NCI-H748 (cell line): ENCODE data around the gene PERP.
A peak's percentile ranks its signal among the peaks of the same experiment; 100 is the strongest.
"Not testable (repeated sequence)": the region's sequence is repeated elsewhere in the genome, so short reads cannot be mapped to it uniquely, and the experiment has no call there.

Experiments used
- DNase-seq: peaks from one replicate; lab custom pipeline; 2025; ENCODE audit not compliant: unreplicated experiment; lab: John Stamatoyannopoulos, UW

The PERP gene

DNA sequence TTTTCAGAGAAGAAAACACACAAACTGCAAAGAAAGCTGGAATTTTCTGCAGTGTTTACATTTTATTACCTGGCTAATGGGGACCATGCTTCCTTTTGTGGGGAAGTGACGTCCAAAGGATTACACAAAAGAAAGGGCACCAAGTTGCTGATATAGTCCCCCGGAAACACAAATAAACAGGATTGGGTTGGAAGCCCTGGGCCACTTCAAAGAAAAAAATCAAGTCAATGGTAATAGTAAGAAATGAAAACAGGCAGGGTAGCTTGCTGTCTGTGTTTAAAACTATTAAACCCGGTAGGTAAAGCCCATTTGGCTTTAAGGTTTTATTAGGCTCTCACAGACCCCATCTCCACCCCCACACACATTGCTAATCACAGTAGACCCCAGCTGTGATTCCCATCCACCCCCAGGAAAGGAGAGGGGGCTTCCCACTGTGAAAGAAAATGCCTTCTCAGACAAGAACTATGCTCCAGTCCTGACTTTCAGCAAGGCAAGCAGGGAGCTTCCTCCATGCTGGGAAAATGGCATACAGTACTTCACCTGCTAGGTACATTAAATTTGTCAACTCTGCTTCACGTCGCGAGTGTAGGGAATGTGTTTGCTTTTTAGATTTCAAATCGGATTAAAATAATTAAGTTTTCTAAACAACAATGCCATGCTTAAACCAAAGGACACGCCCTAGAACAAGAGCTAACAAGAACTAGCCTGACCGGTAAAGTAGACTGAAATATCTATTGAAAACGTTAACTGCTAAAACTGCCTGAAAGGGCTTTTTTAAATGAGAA lies 1.1 kb downstream of the PERP start:
- DNase-seq: peak; percentile 83

DNA sequence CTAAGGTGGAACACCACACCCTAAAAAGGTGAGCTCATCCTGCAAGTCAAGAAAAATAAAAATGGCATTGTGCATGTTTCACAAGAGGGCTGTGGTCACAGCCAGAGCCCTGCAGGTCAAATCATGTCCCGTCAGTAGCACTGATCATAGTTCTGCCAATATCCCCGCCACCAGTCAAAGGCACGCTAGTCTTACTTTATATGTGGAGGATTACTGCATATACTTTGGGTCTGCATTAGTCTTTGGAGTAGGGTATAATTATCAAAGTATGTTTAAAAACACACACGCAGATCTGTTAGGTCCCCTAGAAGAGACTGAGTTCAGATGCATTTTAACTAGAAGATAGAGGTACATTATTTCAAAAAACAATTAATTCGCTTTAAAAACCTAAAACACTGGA lies 1.8 kb downstream of the PERP start:
- DNase-seq: peak; percentile 84

DNA sequence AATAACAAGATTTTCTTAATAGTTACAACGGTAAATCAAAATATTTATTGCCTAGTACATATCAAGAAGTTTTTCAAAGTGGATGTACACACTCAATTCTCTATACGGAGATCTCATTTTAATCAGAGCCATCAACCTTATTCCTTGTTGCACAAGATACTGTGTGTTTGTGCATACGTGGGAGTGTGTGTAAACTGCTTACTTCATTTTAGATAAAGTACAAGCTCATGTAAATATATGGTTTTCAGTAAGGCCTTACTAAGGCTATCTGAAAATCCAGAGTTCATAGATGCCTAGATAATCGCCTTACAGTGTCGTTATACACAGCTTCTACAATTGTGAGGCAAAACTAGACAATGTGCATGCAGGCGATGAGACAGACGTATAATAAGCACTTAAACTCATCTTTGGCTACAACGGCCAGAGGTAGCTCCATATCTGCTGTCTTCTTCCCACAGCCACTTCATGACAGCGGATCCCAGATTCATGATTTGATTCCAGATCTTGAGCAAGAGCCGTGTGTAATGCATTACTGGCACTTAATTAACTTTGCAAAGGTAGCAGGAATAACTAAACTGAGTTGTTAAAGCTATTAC lies 2.5 kb downstream of the PERP start:
- peak; percentile 62 for DNase-seq

DNA sequence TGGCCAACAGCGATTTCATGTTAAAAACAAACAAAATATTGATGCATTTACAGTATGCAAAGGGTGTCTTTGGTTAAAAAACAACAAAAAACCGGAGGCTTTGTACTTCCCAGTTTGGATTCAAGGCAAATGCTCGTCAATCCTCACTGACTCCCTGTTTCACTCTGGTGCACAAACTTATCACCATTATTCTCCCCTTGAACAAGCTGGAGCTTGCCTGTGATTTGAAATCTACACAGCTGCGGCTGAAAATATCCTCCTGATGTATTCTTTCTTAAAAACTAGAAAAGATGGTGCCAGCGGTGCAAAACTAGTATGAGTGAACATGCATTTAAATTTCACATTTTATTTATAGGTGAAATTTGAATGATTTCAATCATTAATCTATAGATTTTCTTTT lies 3.3 kb downstream of the PERP start:
- DNase-seq: peak; percentile 64

DNA sequence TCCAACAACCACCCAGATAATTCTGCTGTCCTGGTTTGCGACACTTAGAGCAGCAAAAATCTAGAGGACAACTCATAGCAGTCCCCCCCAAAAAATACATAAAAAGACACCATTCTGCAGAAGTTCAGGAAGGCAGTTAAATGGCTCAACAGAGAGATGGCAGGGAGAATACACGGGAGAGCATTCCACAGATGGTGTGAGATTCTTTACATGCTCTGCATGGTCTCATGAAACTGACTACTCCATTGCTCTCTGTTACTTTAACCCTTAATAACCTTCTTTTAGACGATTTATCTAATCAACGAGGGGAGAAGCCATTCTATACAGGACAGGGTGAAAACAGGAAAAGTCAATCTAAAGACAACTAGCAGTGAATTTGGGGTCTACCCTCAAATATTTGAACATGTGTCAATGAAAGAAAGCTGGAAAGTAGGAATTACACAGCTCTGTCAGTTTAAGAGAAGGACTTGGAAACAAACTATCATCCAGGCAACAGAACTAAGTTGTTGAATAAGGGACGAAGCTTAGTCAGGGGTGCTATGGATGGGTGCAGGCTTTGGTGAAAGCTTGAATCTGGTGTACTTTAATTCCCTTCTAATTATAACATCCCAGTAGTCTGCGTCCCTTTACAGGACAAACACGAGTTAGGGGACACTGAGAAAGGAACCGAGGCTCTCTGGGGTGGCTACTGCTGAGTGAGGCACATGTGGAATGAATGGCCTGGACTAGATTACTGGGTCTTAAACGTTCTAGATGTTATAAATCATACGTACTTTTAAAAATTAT lies 5.1 kb downstream of the PERP start:
- no peak for DNase-seq

DNA sequence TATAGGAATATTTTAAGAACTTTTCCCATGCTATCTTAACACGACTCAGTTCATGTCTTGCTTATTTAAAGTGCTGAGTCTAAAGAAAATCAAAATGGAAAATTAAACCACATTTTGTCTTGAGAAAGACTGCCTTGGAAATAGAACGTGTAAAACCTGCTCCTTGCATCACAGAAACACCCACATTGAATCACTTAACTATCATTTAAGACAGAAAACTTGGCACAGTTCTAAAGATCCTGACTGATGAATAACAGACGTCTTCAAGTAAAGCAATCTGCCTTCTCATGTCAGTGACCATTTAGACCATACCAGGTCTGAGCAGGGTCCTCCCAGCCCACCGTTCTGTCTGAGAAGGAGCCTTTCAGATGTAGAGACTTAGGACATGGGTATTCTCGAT lies 7.4 kb downstream of the PERP start:
- no peak for DNase-seq

DNA sequence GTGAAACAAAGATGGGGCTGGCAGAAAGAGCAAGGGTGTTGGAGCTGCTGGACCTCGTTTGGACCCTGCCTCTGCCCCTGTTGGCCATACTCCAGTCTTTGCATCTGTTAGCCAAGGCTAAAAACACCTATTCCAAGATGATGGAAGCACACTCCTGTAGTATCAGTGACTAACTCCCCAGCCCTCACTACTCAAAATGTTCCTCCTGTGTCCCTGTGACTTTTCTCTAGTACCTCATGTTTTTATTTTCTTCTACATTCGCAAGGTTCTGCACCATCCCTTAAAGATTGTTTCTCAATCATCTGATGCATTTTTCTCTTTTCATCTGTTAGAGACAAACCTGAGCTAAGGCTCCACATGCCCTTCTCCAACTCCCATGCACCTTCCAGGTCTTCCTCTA lies 8.9 kb downstream of the PERP start:
- no peak for DNase-seq

DNA sequence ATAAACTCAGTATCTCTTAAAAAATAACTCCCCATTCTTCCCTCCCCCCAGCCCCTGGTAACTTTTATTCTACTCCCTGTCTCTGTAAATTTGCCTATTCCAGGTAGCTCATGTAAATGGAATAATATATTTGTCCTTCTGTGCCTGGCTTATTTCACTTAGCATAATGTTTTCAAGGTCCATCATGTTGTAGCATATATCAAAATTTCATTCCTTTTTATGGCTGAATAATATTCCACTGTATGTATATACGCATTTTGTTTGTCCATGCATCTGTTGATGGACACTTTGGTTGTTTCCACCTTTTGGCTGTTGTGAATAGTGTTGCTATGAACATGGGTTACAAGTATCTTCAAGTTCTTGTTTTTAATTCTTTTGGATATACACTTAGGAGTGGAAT lies 13.0 kb downstream of the PERP start:
- DNase-seq: no peak

DNA sequence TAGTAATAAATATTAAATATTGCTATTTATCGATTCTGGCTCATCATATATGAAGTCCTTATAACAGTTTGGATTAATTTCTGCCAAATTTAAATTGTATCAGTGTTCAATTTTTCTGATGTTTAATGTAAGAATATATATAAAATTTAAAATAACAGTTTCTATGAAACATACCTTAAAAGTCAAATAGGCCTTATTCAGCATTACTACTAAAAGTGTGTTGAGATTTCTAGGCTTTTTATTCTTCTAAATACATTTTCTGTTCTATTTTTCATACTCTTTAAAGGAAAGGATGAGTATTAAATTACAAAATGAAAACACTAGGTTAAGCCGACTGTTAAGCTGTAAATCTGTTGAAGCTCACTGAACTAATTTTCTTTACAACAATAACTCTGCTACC lies 13.6 kb downstream of the PERP start:
- no peak for DNase-seq

DNA sequence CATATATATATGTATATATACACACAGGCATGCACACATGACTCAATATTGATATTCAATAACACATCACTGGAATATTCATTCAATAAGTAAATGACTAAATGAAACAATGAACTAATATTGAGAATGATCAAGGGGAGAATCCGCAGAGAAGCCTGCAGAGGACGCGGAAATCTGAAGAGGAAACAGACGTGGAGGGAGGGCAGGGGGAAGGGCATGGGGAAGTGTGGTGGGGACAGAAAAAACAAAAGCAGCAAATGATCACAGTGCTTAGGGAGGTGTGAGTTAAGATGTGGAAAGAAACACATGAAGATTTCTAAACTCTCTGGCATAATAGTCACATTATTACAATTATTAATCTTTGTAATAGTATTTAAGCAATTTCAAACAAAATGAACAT lies 14.5 kb downstream of the PERP start:
- no peak for DNase-seq

DNA sequence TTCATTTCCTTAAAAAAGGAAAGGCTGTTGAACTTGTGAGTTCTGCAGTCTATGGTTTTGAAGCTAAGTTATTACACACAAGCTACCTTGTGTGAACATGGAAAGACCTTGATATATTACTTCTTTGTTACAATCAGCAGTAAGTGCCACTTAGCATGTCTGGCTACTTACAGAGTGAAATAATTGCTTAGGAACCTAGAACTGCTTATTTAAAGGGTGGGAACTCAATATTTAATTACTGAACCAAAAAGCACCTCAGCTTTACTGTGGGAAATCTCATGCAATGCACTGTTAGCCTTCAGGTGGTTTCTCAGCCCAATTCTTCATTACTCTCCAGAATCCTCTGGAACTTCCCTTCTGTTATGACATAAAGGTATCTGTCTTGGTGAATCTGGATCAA lies 17.9 kb downstream of the PERP start:
- peak; percentile 75 for DNase-seq

DNA sequence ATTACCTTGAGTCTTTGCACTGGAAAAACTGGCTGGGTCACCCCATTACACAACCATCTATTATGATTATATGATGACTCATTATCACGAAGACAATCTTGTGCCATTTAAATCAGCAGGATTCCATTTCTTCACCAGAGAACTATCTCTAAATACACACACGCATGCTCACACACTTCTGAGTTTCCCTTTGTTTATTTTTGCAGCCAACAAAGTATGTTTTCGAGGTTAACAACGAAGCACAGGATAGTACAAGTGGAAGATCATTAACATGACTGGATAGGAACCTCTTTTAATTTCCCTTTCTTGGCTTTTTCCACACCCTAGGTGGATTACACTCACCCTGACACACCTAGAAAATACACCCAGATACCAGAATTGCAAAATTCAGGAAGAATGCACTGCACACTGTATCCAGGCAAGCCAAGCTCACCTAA lies 18.9 kb downstream of the PERP start:
- peak; percentile 97 for DNase-seq

DNA sequence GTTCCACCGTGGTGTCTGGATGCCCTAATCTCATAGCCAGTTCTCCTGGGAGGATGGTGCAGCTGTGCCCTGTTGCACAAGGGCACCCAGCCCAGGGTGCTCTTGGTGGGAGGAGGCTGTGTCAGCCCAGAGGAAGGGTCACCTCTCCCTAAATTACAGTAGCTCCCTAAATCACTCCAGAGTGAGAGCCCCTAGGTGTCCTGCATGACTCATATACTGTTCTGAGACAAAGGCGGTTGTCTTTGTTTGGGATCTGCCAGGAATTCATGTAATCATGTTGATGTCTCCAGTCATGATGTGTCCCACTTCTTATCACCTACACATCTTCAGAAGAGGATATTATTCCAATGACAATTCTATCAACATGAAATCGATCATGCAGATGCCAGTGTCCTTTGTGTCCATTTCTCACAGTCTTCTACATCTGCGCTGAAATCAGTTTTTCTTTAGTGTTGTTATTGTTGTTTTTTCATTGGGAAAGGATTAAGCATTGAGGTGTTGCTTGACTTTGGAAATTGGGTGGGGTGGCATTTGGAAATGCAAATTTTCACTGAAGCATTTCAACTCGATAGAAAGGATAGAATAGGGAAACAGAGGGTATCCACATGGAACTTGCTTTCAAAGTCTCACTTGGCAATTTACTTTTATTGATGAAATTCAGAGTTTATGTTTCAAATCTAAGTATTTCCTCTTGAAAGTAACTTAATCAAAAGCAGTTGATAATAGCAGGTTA lies 19.5 kb downstream of the PERP start:
- DNase-seq: peak; percentile 75

DNA sequence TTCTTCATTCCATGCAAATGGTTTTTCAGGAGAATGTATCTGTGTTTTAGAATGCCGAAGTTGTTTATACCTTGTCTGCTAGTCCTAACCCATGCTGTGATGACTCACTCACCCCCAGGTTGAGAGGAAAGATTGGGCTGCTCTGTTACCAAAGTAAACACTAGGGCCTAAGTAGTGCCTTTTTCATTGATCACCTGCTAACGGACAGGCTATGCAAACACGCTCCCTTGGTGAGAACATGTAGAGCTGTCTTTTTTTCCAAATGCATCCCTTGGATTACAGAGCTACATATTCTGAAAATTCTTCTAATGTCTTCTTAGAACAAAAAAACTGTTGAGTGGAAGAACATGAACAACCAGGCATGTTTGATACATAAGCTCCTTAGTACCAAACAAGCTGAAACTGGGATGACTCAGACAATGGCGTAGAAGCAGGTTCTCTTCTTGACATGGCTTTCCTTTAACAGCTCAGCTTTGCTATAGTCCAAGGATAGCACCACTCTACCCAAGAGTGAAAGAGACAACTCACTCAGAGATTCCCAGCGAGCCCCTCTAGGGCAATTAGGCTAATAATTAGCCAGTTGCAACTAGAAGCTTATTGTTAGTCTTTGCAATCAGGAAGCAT lies 20.5 kb downstream of the PERP start:
- DNase-seq: peak; percentile 96

DNA sequence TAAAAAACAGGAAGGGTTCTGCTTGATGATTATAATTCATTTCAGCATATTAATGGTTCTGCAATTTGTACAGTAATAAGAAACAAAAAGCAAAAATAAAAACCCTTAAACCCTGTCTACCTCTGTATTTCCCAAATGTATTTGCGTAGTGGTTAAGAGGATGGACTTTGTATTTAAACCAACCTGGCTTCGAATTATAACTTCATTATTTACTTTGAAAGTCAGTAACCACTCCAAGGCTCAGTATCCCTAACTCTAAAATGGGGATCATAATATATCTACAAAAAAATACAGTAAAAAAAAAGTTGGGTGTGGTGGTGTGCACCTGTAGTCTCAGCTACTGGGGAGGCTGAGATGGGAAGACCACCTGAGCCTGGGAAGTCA lies 21.4 kb downstream of the PERP start:
- DNase-seq: no peak

DNA sequence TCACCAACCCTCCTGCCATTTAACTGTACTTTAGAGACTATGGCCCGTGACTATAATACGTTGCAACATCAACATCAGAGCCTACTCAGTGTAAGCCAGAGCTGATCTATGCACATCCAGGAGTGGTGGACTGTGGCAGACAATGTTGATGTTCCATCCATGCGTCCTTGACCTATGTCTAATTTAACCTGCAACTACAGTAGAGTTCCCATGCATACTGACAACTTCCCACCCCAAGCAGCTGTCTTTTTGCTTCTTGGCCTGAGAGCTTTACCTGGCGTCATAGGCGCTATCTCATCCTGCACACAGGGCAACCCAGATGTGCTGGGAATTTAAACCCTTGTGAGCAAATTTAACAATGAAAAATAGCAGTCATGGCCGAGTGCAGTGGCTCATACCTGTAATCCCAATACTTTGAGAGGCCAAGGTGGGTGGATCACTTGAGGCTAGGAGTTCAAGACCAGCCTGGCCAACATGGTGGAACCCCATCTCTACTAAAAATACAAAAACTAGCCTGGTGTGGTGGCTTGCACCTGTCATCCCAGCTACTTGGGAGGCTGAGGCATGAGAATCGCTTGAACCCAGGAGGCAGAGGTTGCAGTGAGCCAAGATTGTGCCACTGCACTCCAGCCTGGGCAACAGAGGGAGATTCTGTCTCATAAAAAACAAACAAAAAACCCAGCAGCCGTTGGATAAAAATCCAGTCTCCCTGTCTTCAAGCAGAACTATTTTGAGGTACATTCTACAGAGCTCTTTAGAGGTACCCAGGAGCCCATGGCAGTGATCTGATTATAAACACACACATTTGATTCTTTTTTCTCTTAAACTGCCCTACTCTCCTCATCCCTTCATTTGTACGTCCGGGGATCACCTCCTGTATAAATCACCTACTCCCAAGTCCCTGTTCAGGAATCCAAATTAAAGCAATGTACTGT lies 22.0 kb downstream of the PERP start:
- no peak for DNase-seq

DNA sequence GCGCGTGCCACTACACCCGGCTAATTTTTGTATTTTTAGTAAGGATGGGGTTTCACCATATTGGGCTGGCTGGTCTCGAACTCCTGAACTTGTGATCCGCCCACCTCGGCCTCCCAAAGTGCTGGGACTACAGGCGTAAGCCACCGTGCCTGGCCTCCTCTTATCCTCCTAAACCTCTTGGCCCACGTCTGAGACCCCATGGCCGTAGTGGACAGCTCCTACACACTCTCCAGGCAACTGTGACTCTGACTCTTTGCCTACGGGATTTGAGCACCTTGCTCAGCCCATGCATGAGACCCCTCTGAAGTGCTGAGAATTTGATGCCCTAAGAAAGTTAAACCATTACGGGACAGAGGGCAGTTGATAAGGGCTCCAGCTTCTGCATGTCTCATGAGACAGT lies 25.0 kb downstream of the PERP start:
- no peak for DNase-seq

DNA sequence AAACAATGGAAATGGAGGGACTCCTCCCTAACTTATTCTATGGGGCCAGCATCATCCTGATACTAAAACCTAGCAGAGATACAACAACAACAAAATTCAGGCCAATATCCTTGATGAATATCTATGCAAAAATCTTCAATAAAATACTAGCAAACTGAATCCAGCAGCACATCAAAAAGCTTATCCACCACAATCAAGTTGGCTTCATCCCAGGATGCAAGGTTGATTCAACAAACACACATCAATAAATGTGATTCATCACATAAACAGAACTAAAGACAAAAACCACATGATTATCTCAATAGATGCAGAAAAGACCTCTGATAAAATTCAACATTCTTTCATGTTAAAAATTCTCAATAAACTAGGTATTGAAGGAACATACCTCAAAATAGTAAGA lies 27.7 kb downstream of the PERP start:
- DNase-seq: not testable (repeated sequence)

DNA sequence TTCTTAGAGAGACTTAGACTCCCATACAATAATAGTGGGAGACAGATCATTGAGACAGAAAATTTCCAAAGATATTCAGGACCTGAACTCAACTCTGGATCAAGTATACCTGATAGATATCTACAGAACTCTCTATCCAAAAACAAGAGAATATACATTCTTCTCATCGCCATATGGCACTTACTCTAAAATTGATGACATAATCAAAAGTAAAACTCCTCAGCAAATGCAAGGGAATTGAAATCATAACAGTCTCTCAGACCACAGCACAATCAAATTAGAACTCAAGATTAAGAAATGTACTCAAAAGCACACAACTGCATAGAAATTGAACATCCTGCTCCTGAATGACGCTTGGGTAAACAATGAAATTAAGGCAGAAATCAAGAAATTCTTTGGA lies 28.7 kb downstream of the PERP start:
- DNase-seq: no peak

DNA sequence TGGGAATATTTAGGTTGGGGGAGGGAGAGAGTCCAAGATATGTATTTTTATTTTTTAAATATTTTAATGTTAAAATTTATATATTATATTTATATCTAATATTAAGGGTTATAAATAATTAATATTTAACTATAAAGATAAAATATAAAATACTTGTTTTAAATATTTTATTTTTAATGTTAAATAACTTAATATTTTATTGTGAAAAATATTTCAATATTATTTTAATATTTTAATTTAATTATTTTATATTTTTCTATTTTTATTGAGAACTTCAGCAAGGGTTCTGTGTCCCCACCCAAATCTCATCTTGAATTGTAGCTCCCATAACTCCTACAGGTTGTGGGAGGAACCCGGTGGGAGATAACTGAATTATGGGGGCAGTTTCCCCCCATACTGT lies 34.0 kb downstream of the PERP start:
- no peak for DNase-seq
